ENCODE results near the gene ZRANB3.

Gene ZRANB3

DNA sequence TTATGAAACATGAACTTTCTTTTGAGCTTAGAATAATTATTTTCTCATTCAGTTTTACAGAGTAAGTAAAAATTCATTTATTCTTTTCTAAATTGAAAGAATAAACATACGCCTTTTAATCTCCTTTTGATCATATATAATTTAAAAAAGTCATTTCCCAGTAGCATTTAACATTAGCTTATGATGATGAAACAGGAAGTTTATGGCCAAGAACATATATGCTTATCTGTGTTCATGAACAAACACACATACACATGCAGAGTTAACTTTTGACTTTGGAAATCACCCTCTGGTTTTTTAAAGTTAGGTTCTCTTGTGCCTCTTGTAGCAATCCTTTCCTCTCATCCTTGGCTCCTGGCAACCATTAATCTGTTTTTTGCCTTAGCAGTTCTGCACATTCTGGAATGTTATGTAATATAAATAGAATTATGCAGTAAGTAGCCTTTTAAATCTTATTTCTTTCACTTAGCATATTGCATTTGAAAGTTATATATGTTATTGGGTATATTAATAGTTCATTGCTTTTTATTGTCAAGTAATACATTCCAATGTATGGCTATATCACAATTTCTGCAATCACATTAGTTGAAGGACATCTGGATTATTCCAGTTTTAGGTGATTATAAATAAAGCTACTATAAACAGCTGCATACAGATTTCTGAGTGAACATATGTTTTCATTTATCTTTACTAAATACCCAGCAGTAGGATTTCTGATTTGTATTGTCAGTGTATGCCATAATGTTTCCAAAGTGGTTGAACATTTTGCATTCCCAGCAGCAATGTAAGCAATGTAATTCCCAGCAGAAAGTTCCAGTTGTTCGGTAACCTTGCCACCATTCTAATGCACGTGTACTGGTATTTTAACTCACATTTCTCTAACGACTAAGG lies 210.3 kb downstream of the ZRANB3 start:
- H2BK5ac ChIP-seq (ENCODE audit: low read length): no peak overlapping the region
- H2AFZ ChIP-seq (ENCODE audit: low read length): no peak overlapping the region
- no peak overlapping the region for H2BK12ac ChIP-seq (ENCODE audit: low read length)
- no peak overlapping the region for H2BK15ac ChIP-seq (ENCODE audit: low read length)
- no peak overlapping the region for H2BK120ac ChIP-seq (ENCODE audit: low read depth, low read length)
- no peak overlapping the region for H3K23ac ChIP-seq (ENCODE audit: low read depth, low read length, poor library complexity)
- H3K9ac ChIP-seq (ENCODE audit: low read depth, low read length, poor library complexity): no peak overlapping the region
- no CpG with 5 or more reads among the region's 4 CpGs for WGBS, 2 donors (ENCODE audit: extremely low coverage in 2 of 2, insufficient read length in 2 of 2, insufficient replicate concordance in 1 of 2)
- no peak overlapping the region for H3K4me2 ChIP-seq (ENCODE audit: insufficient read depth, low read length, poor library complexity, severe bottlenecking)
- no peak overlapping the region for H4K91ac ChIP-seq (ENCODE audit: low read depth, low read length, poor library complexity)
- H3K36me3 ChIP-seq (replicated peaks in 1 of 2; ENCODE audit: control insufficient read depth in 2 of 2, insufficient read depth in 2 of 2, low read length in 2 of 2): no peaks in the 10 kb centered on the region
- no peak overlapping the region for H3K18ac ChIP-seq (ENCODE audit: low read length)
- no peaks in the 10 kb centered on the region for H3K9me3 ChIP-seq (replicated peaks in 1 of 2; ENCODE audit: control insufficient read depth in 2 of 2, insufficient read depth in 1 of 2, low read depth in 1 of 2, low read length in 2 of 2)
- DNase-seq (ENCODE audit: low spot score): no peak
- no peak overlapping the region for H3K4me3 ChIP-seq (ENCODE audit: low read length in 2 of 2)
- no peak overlapping the region for H3K27ac ChIP-seq (replicated peaks; ENCODE audit: low read length)
- H4K8ac ChIP-seq (ENCODE audit: low read depth, low read length): no peak overlapping the region
- H2AK5ac ChIP-seq (ENCODE audit: low read depth, low read length): no peak overlapping the region
- no peak overlapping the region for H3K14ac ChIP-seq (ENCODE audit: low read length)
- H3K4ac ChIP-seq (ENCODE audit: low read length): no peak overlapping the region
- H3K79me1 ChIP-seq (ENCODE audit: low read depth, low read length): no peaks in the 10 kb centered on the region
- no peaks in the 10 kb centered on the region for H3K4me1 ChIP-seq (ENCODE audit: control insufficient read depth in 2 of 2, insufficient read depth in 1 of 2, low read depth in 1 of 2, low read length in 2 of 2)
- no peaks in the 10 kb centered on the region for H3K27me3 ChIP-seq (ENCODE audit: control insufficient read depth in 3 of 3, insufficient read depth in 3 of 3, low read depth in 1 of 3, low read length in 3 of 3)

DNA sequence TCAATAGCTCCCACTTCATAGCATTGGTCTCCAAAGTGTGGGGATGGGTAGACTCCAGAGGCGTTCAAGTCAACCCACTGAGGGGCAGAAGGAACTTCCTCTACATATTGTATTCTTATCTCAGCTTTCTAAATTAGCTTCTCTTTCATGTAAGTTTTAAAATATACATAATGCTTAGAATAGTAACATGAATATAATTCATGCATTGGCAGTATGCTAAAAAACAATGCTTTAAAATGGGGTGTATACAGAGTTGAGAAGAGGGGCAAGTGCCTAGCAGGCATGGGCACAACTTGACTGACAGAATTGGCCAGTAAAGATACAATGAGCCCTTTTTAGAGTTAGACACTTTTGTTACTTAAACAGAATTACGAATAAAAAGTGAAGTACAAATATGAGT lies 212.2 kb downstream of the ZRANB3 start:
- no peak overlapping the region for H4K91ac ChIP-seq (ENCODE audit: low read depth, low read length, poor library complexity)
- no peaks in the 10 kb centered on the region for H3K27me3 ChIP-seq (ENCODE audit: control insufficient read depth in 3 of 3, insufficient read depth in 3 of 3, low read depth in 1 of 3, low read length in 3 of 3)
- no peak overlapping the region for H2AK5ac ChIP-seq (ENCODE audit: low read depth, low read length)
- no peak overlapping the region for H3K4me2 ChIP-seq (ENCODE audit: insufficient read depth, low read length, poor library complexity, severe bottlenecking)
- H3K9ac ChIP-seq (ENCODE audit: low read depth, low read length, poor library complexity): no peak overlapping the region
- H2BK15ac ChIP-seq (ENCODE audit: low read length): no peak overlapping the region
- no peak overlapping the region for H4K8ac ChIP-seq (ENCODE audit: low read depth, low read length)
- H3K27ac ChIP-seq (replicated peaks; ENCODE audit: low read length): no peak overlapping the region
- no peak overlapping the region for H3K18ac ChIP-seq (ENCODE audit: low read length)
- no peak for DNase-seq (ENCODE audit: low spot score)
- no peaks in the 10 kb centered on the region for H3K4me1 ChIP-seq (ENCODE audit: control insufficient read depth in 2 of 2, insufficient read depth in 1 of 2, low read depth in 1 of 2, low read length in 2 of 2)
- no peak overlapping the region for H2BK5ac ChIP-seq (ENCODE audit: low read length)
- no peaks in the 10 kb centered on the region for H3K36me3 ChIP-seq (replicated peaks in 1 of 2; ENCODE audit: control insufficient read depth in 2 of 2, insufficient read depth in 2 of 2, low read length in 2 of 2)
- no peak overlapping the region for H3K4me3 ChIP-seq (ENCODE audit: low read length in 2 of 2)
- no peak overlapping the region for H3K14ac ChIP-seq (ENCODE audit: low read length)
- no peak overlapping the region for H2AFZ ChIP-seq (ENCODE audit: low read length)
- H3K9me3 ChIP-seq (replicated peaks in 1 of 2; ENCODE audit: control insufficient read depth in 2 of 2, insufficient read depth in 1 of 2, low read depth in 1 of 2, low read length in 2 of 2): no peaks in the 10 kb centered on the region
- no peak overlapping the region for H2BK120ac ChIP-seq (ENCODE audit: low read depth, low read length)
- WGBS, 2 donors (ENCODE audit: extremely low coverage in 2 of 2, insufficient read length in 2 of 2, insufficient replicate concordance in 1 of 2): no CpG with 5 or more reads among the region's 2 CpGs
- no peaks in the 10 kb centered on the region for H3K79me1 ChIP-seq (ENCODE audit: low read depth, low read length)
- no peak overlapping the region for H2BK12ac ChIP-seq (ENCODE audit: low read length)
- no peak overlapping the region for H3K4ac ChIP-seq (ENCODE audit: low read length)
- no peak overlapping the region for H3K23ac ChIP-seq (ENCODE audit: low read depth, low read length, poor library complexity)

DNA sequence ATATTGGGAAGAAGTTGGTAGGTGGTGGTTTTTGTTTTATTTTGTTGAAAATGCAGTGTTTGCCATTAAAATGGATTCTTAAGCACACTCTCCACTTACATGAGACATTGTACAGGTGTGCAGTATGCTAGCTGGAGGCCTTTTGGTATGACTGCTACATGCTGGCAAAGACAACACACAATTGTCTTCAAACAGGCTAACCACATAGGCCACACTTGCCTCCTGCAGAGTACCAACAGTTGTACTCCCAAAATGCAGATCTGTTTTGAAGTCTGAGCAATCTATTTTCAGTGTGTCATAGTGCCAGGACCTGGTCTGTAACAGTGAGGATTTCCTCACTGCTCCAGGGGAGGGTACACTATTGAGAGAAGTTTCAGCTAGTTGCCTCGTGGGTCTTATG lies 213.6 kb downstream of the ZRANB3 start:
- no peak overlapping the region for H3K4me3 ChIP-seq (ENCODE audit: low read length in 2 of 2)
- H2BK15ac ChIP-seq (ENCODE audit: low read length): no peak overlapping the region
- H3K4me2 ChIP-seq (ENCODE audit: insufficient read depth, low read length, poor library complexity, severe bottlenecking): no peak overlapping the region
- H2BK120ac ChIP-seq (ENCODE audit: low read depth, low read length): no peak overlapping the region
- no peaks in the 10 kb centered on the region for H3K9me3 ChIP-seq (replicated peaks in 1 of 2; ENCODE audit: control insufficient read depth in 2 of 2, insufficient read depth in 1 of 2, low read depth in 1 of 2, low read length in 2 of 2)
- H3K18ac ChIP-seq (ENCODE audit: low read length): no peak overlapping the region
- H3K4me1 ChIP-seq (ENCODE audit: control insufficient read depth in 2 of 2, insufficient read depth in 1 of 2, low read depth in 1 of 2, low read length in 2 of 2): no peaks in the 10 kb centered on the region
- H2AFZ ChIP-seq (ENCODE audit: low read length): no peak overlapping the region
- no peak overlapping the region for H4K8ac ChIP-seq (ENCODE audit: low read depth, low read length)
- no peak overlapping the region for H3K9ac ChIP-seq (ENCODE audit: low read depth, low read length, poor library complexity)
- H4K91ac ChIP-seq (ENCODE audit: low read depth, low read length, poor library complexity): no peak overlapping the region
- H2BK5ac ChIP-seq (ENCODE audit: low read length): no peak overlapping the region
- H3K4ac ChIP-seq (ENCODE audit: low read length): no peak overlapping the region
- H3K23ac ChIP-seq (ENCODE audit: low read depth, low read length, poor library complexity): no peak overlapping the region
- H3K36me3 ChIP-seq (replicated peaks in 1 of 2; ENCODE audit: control insufficient read depth in 2 of 2, insufficient read depth in 2 of 2, low read length in 2 of 2): peaks cover 0 to 9% of the 10 kb centered on the region in 2 donors
- DNase-seq (ENCODE audit: low spot score): no peak
- no peak overlapping the region for H3K27ac ChIP-seq (replicated peaks; ENCODE audit: low read length)
- H3K14ac ChIP-seq (ENCODE audit: low read length): no peak overlapping the region
- H3K79me1 ChIP-seq (ENCODE audit: low read depth, low read length): no peaks in the 10 kb centered on the region
- H3K27me3 ChIP-seq (ENCODE audit: control insufficient read depth in 3 of 3, insufficient read depth in 3 of 3, low read depth in 1 of 3, low read length in 3 of 3): no peaks in the 10 kb centered on the region
- H2BK12ac ChIP-seq (ENCODE audit: low read length): no peak overlapping the region
- WGBS, 2 donors (ENCODE audit: extremely low coverage in 2 of 2, insufficient read length in 2 of 2, insufficient replicate concordance in 1 of 2): no CpG with 5 or more reads among the region's 1 CpG
- no peak overlapping the region for H2AK5ac ChIP-seq (ENCODE audit: low read depth, low read length)

DNA sequence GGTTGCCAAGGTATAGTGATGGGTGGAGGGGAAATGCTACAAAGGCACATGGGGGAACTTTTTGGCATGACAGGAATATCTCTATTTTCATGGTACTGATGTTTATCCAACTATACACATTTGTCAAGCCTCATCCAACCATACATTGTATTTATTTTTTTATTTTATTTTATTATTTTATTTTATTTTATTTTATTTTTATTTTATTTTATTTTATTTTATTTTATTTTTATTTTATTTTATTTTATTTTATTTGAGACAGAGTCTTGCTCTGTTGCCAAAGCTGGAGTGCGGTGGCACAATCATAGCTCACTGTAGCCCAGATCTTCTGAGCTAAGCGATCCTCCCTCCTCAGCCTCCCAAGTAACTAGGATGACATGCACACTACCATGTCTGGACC lies 219.1 kb downstream of the ZRANB3 start:
- Histone ChIP-seq H4K91ac (ENCODE audit: low read depth, low read length, poor library complexity) (no peak overlapping the region), H3K23ac (ENCODE audit: low read depth, low read length, poor library complexity) (no peak overlapping the region), H4K8ac (ENCODE audit: low read depth, low read length) (no peak overlapping the region), H3K79me1 (ENCODE audit: low read depth, low read length) (no peaks in the 10 kb centered on the region), H2BK120ac (ENCODE audit: low read depth, low read length) (no peak overlapping the region), H3K27ac (replicated peaks; ENCODE audit: low read length) (no peak overlapping the region), H3K4me1 (ENCODE audit: control insufficient read depth in 2 of 2, insufficient read depth in 1 of 2, low read depth in 1 of 2, low read length in 2 of 2) (no peaks in the 10 kb centered on the region), H3K9me3 (replicated peaks in 1 of 2; ENCODE audit: control insufficient read depth in 2 of 2, insufficient read depth in 1 of 2, low read depth in 1 of 2, low read length in 2 of 2) (no peaks in the 10 kb centered on the region), H2BK5ac (ENCODE audit: low read length) (no peak overlapping the region), H2AFZ (ENCODE audit: low read length) (no peak overlapping the region), H3K4ac (ENCODE audit: low read length) (no peak overlapping the region), H2AK5ac (ENCODE audit: low read depth, low read length) (no peak overlapping the region), H3K27me3 (ENCODE audit: control insufficient read depth in 3 of 3, insufficient read depth in 3 of 3, low read depth in 1 of 3, low read length in 3 of 3) (no peaks in the 10 kb centered on the region), H3K9ac (ENCODE audit: low read depth, low read length, poor library complexity) (no peak overlapping the region), H2BK15ac (ENCODE audit: low read length) (no peak overlapping the region), H3K18ac (ENCODE audit: low read length) (no peak overlapping the region), H3K14ac (ENCODE audit: low read length) (no peak overlapping the region), H3K4me2 (ENCODE audit: insufficient read depth, low read length, poor library complexity, severe bottlenecking) (no peak overlapping the region), H3K36me3 (replicated peaks in 1 of 2; ENCODE audit: control insufficient read depth in 2 of 2, insufficient read depth in 2 of 2, low read length in 2 of 2) (peaks cover 0 to 11% of the 10 kb centered on the region in 2 donors), H2BK12ac (ENCODE audit: low read length) (no peak overlapping the region), H3K4me3 (ENCODE audit: low read length in 2 of 2) (no peak overlapping the region)
- no CpG with 5 or more reads among the region's 2 CpGs for WGBS, 2 donors (ENCODE audit: extremely low coverage in 2 of 2, insufficient read length in 2 of 2, insufficient replicate concordance in 1 of 2)
- DNase-seq (ENCODE audit: low spot score): no peak
